ACC112 (cell line): ENCODE measurements around the gene CDO1.

Experiments used
- H2AFZ ChIP-seq: fragments of 200-600 bp; sonication (generic); one replicate; pipeline ENCODE4 v1.6.0; 2017; ENCODE audit warnings: antibody characterized with exemption, low read length; ENCODE audit not compliant: unreplicated experiment
- H3K27ac ChIP-seq: fragments of 200-600 bp; sonication (generic); 2 replicates; pipeline ENCODE4 v1.5.1; 2014; ENCODE audit warnings: low read depth, mild to moderate bottlenecking, antibody characterized with exemption, low read length, moderate library complexity
- H3K27me3 ChIP-seq: fragments of 200-600 bp; sonication (generic); 2 replicates; pipeline ENCODE4 v1.6.1; 2014; ENCODE audit warnings: mild to moderate bottlenecking, antibody characterized with exemption, low read length, moderate library complexity, mixed read lengths; ENCODE audit not compliant: insufficient read depth
- H3K36me3 ChIP-seq: fragments of 200-600 bp; sonication (generic); 2 replicates; pipeline ENCODE4 v1.6.1; 2016; ENCODE audit warnings: mild to moderate bottlenecking, antibody characterized with exemption, low read length, moderate library complexity, mixed read lengths; ENCODE audit not compliant: insufficient read depth
- H3K4me1 ChIP-seq: fragments of 200-600 bp; sonication (generic); one replicate; pipeline ENCODE4 v1.6.1; 2016; ENCODE audit warnings: low read length, mixed read lengths; ENCODE audit not compliant: insufficient read depth, unreplicated experiment, control insufficient read depth
- H3K4me3 ChIP-seq: fragments of 200-600 bp; sonication (generic); 2 replicates; pipeline ENCODE4 v1.5.1; 2014; ENCODE audit warnings: mild to moderate bottlenecking, low read depth, low read length
- H3K79me2 ChIP-seq: fragments of 200-600 bp; sonication (generic); one replicate; pipeline ENCODE4 v1.6.0; 2016; ENCODE audit warnings: low read length; ENCODE audit not compliant: control insufficient read depth, unreplicated experiment, insufficient read depth

CDO1 gene

GRCh38 chr5:115816226-115817081 lies at the start of gene CDO1:
CDO1 (minus strand) TSS chr5:115816659; CDS start chr5:115816397, 262 bp downstream.
- Histone ChIP-seq H3K27ac (no peak within 1 kb of the TSS), H3K4me3 (peak within 1 kb of the TSS; percentile 85), H3K27me3 (peaks cover 50% of the 10 kb centered on the region), H3K36me3 (no peaks in the 10 kb centered on the region), H3K79me2 (no peaks in the 10 kb centered on the region), H3K4me1 (peaks cover 6% of the 10 kb centered on the region), H2AFZ (peak within 1 kb of the TSS; percentile 97)

- no peaks in the 10 kb centered on the region for H3K36me3 ChIP-seq
- peaks cover 21% of the 10 kb centered on the region for H3K4me1 ChIP-seq
- no peaks in the 10 kb centered on the region for H3K27me3 ChIP-seq
- no peak overlapping the region for H2AFZ ChIP-seq
- H3K79me2 ChIP-seq, result peaks cover 66% of the 10 kb centered on the region
- no peak overlapping the region for H3K4me3 ChIP-seq
- H3K27ac ChIP-seq, result no peak overlapping the region
Measured at GRCh38 chr5:115859378-115859777, 42.9 kb upstream of the CDO1 start.

- Histone ChIP-seq H3K4me1 (peaks cover 21% of the 10 kb centered on the region), H3K79me2 (peaks cover 73% of the 10 kb centered on the region), H3K27ac (peak overlapping the region; percentile 54), H3K36me3 (peaks cover 8% of the 10 kb centered on the region; the same call in 1 of the 2 replicates), H2AFZ (no peak overlapping the region), H3K27me3 (no peaks in the 10 kb centered on the region), H3K4me3 (peak overlapping the region; percentile 31; the same call in 1 of the 2 replicates)
Measured at GRCh38 chr5:115858396-115858795, 41.9 kb upstream of the CDO1 start.

DNA sequence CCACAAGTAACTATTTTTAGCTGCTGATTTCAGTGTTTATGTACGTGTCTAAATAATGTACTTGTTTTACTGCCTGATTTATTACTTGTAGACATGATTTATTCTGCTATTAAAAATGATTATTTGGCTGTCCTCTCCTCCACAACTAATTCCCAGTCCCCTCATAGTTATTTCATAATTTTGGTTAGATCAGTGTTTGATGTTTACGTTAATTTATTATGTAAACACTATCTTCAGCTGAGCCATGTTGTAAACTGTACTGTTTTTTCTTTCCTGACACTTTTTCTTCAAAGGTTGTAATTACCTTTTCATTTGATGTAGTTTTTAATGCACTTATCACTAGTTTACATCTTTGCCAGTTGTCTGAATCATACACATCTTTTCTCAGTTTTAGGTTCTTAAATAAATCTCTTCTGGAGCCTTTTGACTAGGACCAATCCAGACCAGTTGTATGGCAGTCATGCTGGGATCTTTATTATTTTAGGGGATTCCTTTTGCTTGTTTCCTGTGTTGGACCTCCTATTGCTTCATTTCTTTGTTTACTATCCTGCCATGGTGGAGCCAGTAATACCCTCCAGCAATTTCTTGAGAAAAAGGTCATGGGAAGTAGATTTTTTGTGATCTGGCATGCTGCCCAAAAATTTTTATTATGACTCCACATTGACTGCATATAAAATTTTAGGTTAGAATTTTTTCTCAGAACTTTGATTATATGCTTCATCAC lies 41.3 kb upstream of the CDO1 start:
- peak overlapping the region; percentile 54 for H3K27ac ChIP-seq
- peak overlapping the region; percentile 0; the same call in 1 of the 2 replicates for H3K4me3 ChIP-seq
- H3K79me2 ChIP-seq, result peaks cover 76% of the 10 kb centered on the region
- H3K4me1 ChIP-seq, result peaks cover 21% of the 10 kb centered on the region
- no peak overlapping the region for H2AFZ ChIP-seq
- no peaks in the 10 kb centered on the region for H3K27me3 ChIP-seq
- peaks cover 13% of the 10 kb centered on the region for H3K36me3 ChIP-seq

- peak overlapping the region; percentile 0; the same call in 1 of the 2 replicates for H3K4me3 ChIP-seq
- peaks cover 79% of the 10 kb centered on the region for H3K79me2 ChIP-seq
- no peak overlapping the region for H2AFZ ChIP-seq
- no peaks in the 10 kb centered on the region for H3K27me3 ChIP-seq
- peaks cover 21% of the 10 kb centered on the region for H3K4me1 ChIP-seq
- peaks cover 13% of the 10 kb centered on the region for H3K36me3 ChIP-seq
- H3K27ac ChIP-seq, result peak overlapping the region; percentile 54
Measured at GRCh38 chr5:115857057-115857479, 40.6 kb upstream of the CDO1 start.

DNA sequence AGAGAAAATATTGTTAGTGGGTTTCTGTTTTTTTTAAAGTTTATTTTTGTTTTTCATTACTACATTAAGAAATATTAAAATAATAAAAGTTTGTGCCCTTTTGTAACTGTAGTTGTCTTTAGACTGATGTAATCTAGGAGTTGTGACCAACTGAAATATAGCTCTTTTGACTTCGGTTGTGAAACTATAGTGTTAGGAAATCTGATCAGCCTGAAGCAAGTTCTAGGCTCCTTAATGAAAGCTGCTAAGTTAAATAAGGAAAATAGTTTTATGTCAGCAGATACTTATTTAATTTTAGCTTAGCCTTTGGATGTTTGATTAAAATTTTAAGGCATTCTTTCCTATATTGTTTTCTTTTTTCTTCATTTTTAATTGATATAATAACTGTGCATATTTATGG lies 39.5 kb upstream of the CDO1 start:
- peaks cover 25% of the 10 kb centered on the region for H3K4me1 ChIP-seq
- peaks cover 85% of the 10 kb centered on the region for H3K79me2 ChIP-seq
- H3K27ac ChIP-seq, result no peak overlapping the region
- H3K4me3 ChIP-seq, result no peak overlapping the region
- peaks cover 13% of the 10 kb centered on the region for H3K36me3 ChIP-seq
- no peaks in the 10 kb centered on the region for H3K27me3 ChIP-seq
- no peak overlapping the region for H2AFZ ChIP-seq

GRCh38 chr5:115854139-115854538 lies 37.7 kb upstream of the CDO1 start:
- Histone ChIP-seq H3K27ac (no peak overlapping the region), H3K4me1 (peaks cover 25% of the 10 kb centered on the region), H3K36me3 (peaks cover 13% of the 10 kb centered on the region), H3K79me2 (peaks cover 84% of the 10 kb centered on the region), H2AFZ (no peak overlapping the region), H3K27me3 (no peaks in the 10 kb centered on the region), H3K4me3 (no peak overlapping the region)

GRCh38 chr5:115850744-115851416 lies 34.4 kb upstream of the CDO1 start:
- H3K4me3 ChIP-seq, result 0 out of 2 replicates have a peak overlapping the region, but pooled peaks have one; percentile 4
- no peaks in the 10 kb centered on the region for H3K27me3 ChIP-seq
- H3K4me1 ChIP-seq, result peaks cover 4% of the 10 kb centered on the region
- H3K27ac ChIP-seq, result no peak overlapping the region
- peaks cover 88% of the 10 kb centered on the region for H3K79me2 ChIP-seq
- H2AFZ ChIP-seq, result no peak overlapping the region
- H3K36me3 ChIP-seq, result peaks cover 13% of the 10 kb centered on the region

DNA sequence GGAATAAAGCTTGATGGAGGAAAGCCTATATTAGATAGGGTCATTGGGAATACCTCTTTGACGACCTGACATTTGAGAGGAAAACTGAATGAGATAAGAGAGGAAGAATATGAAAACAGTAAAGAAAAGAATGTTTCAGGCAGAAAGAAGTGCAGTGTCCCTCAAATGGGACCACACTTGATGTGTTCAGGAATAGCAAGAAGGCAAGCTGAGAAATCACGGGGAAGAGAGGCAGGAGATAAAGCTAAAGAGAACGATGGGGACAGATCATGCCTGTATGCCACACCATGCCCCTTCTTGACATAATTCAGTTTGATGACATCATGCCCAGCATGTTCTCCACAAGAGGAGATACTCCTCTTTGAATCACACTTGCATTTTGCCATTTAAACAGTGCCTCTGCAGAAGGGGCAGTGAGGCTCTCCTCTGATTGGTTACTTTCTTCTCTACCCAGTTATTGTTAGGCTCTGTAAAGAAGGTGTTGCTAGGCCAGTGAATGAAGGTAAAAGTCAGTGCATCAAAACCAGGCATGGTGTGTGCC lies 32.9 kb upstream of the CDO1 start:
- Histone ChIP-seq H3K27me3 (no peaks in the 10 kb centered on the region), H3K4me3 (no peak overlapping the region), H3K27ac (no peak overlapping the region), H3K4me1 (peaks cover 4% of the 10 kb centered on the region), H3K79me2 (peaks cover 95% of the 10 kb centered on the region), H2AFZ (no peak overlapping the region), H3K36me3 (peaks cover 13% of the 10 kb centered on the region)

GRCh38 chr5:115847290-115847689 lies 30.8 kb upstream of the CDO1 start:
- no peak overlapping the region for H2AFZ ChIP-seq
- no peaks in the 10 kb centered on the region for H3K27me3 ChIP-seq
- H3K79me2 ChIP-seq, result peaks cover 96% of the 10 kb centered on the region
- H3K36me3 ChIP-seq, result no peaks in the 10 kb centered on the region
- H3K27ac ChIP-seq, result no peak overlapping the region
- H3K4me1 ChIP-seq, result peaks cover 12% of the 10 kb centered on the region
- H3K4me3 ChIP-seq, result no peak overlapping the region
